Muscle layer of duodenum (tissue), 2 donors: ENCODE data around the gene HRH3.

Experiments used
- H3K27ac ChIP-seq: one replicate; pipeline ENCODE4 v1.7.0; 2013; ENCODE audit warnings: mild to moderate bottlenecking, low read length
- H3K27me3 ChIP-seq: one replicate; pipeline ENCODE4 v1.7.0; 2013; ENCODE audit warnings: low read depth, mild to moderate bottlenecking, control low read depth, low read length
- H3K36me3 ChIP-seq, 2 donors: one replicate each; pipeline ENCODE4 v1.7.0; 2013; ENCODE audit warnings: low read length in 2 of 2, control low read depth in 1 of 2, mild to moderate bottlenecking in 1 of 2; ENCODE audit not compliant: insufficient read depth in 2 of 2, control insufficient read depth in 1 of 2
- H3K4me1 ChIP-seq, 2 donors: one replicate each; pipeline ENCODE4 v1.7.0; 2013; ENCODE audit warnings: low read length in 2 of 2, mild to moderate bottlenecking in 2 of 2, control low read depth in 1 of 2, moderate library complexity in 1 of 2; ENCODE audit not compliant: insufficient read depth in 2 of 2, control insufficient read depth in 1 of 2
- H3K4me3 ChIP-seq, 2 donors: one replicate each; pipeline ENCODE4 v1.7.0; 2013; ENCODE audit warnings: low read length in 2 of 2, low read depth in 1 of 2, mild to moderate bottlenecking in 1 of 2
- H3K9me3 ChIP-seq, 2 donors: one replicate each; pipeline ENCODE4 v1.7.0; 2013; ENCODE audit warnings: low read length in 2 of 2, control low read depth in 1 of 2, mild to moderate bottlenecking in 1 of 2; ENCODE audit not compliant: control insufficient read depth in 1 of 2
- donor health status: healthy.

HRH3 gene

GRCh38 chr20:62220666-62221568 lies 839 bp upstream of the HRH3 start:
- H3K27ac ChIP-seq, result no peak overlapping the region
- peak overlapping the region in 1 of 2 donors; percentile 47 for H3K4me3 ChIP-seq
- H3K36me3 ChIP-seq, result no peaks in the 10 kb centered on the region
- no peaks in the 10 kb centered on the region for H3K9me3 ChIP-seq
- peaks cover 0 to 19% of the 10 kb centered on the region in 2 donors for H3K4me1 ChIP-seq
- H3K27me3 ChIP-seq, result peaks cover 48% of the 10 kb centered on the region

GRCh38 chr20:62219101-62219991 lies 732 bp downstream of the HRH3 start:
- H3K4me3 ChIP-seq, result peak overlapping the region in 1 of 2 donors; percentile 47
- no peak overlapping the region for H3K27ac ChIP-seq
- no peaks in the 10 kb centered on the region for H3K9me3 ChIP-seq
- peaks cover 46% of the 10 kb centered on the region for H3K27me3 ChIP-seq
- no peaks in the 10 kb centered on the region for H3K36me3 ChIP-seq
- H3K4me1 ChIP-seq, result peaks cover 0 to 19% of the 10 kb centered on the region in 2 donors

- no peak overlapping the region for H3K27ac ChIP-seq
- H3K4me3 ChIP-seq, result no peak overlapping the region
- no peaks in the 10 kb centered on the region for H3K9me3 ChIP-seq
- no peaks in the 10 kb centered on the region for H3K36me3 ChIP-seq
- peaks cover 44% of the 10 kb centered on the region for H3K27me3 ChIP-seq
- H3K4me1 ChIP-seq, result peaks cover 0 to 19% of the 10 kb centered on the region in 2 donors
These were observed 1.9 kb downstream of the HRH3 start for GRCh38 chr20:62217913-62218773.

- Histone ChIP-seq H3K27ac (no peak overlapping the region), H3K4me1 (peaks cover 0 to 19% of the 10 kb centered on the region in 2 donors), H3K27me3 (peaks cover 33% of the 10 kb centered on the region), H3K9me3 (no peaks in the 10 kb centered on the region), H3K4me3 (no peak overlapping the region), H3K36me3 (no peaks in the 10 kb centered on the region)
These were observed 3.2 kb downstream of the HRH3 start for GRCh38 chr20:62216636-62217566.

GRCh38 chr20:62215991-62216635 lies 4.0 kb downstream of the HRH3 start:
- Histone ChIP-seq H3K27me3 (peaks cover 33% of the 10 kb centered on the region), H3K27ac (no peak overlapping the region), H3K36me3 (no peaks in the 10 kb centered on the region), H3K9me3 (no peaks in the 10 kb centered on the region), H3K4me3 (no peak overlapping the region), H3K4me1 (peaks cover 0 to 19% of the 10 kb centered on the region in 2 donors)

- H3K27ac ChIP-seq, result no peak overlapping the region
- H3K36me3 ChIP-seq, result no peaks in the 10 kb centered on the region
- H3K4me1 ChIP-seq, result peaks cover 0 to 13% of the 10 kb centered on the region in 2 donors
- no peaks in the 10 kb centered on the region for H3K9me3 ChIP-seq
- peaks cover 25% of the 10 kb centered on the region for H3K27me3 ChIP-seq
- H3K4me3 ChIP-seq, result no peak overlapping the region
These were observed 4.8 kb downstream of the HRH3 start for GRCh38 chr20:62215020-62215990.

GRCh38 chr20:62214067-62214466 lies 6.0 kb downstream of the HRH3 start:
- H3K27ac ChIP-seq, result no peak overlapping the region
- H3K27me3 ChIP-seq, result peaks cover 25% of the 10 kb centered on the region
- H3K4me3 ChIP-seq, result no peak overlapping the region
- peaks cover 0 to 6% of the 10 kb centered on the region in 2 donors for H3K4me1 ChIP-seq
- no peaks in the 10 kb centered on the region for H3K9me3 ChIP-seq
- H3K36me3 ChIP-seq, result no peaks in the 10 kb centered on the region

GRCh38 chr20:62212299-62212698 lies 7.8 kb downstream of the HRH3 start:
- H3K36me3 ChIP-seq, result no peaks in the 10 kb centered on the region
- no peak overlapping the region for H3K27ac ChIP-seq
- peaks cover 17% of the 10 kb centered on the region for H3K27me3 ChIP-seq
- no peaks in the 10 kb centered on the region for H3K4me1 ChIP-seq
- H3K4me3 ChIP-seq, result no peak overlapping the region
- no peaks in the 10 kb centered on the region for H3K9me3 ChIP-seq

GRCh38 chr20:62211769-62212288 lies 8.2 kb downstream of the HRH3 start:
- Histone ChIP-seq H3K27me3 (peaks cover 17% of the 10 kb centered on the region), H3K9me3 (no peaks in the 10 kb centered on the region), H3K4me1 (no peaks in the 10 kb centered on the region), H3K4me3 (no peak overlapping the region), H3K36me3 (no peaks in the 10 kb centered on the region), H3K27ac (no peak overlapping the region)
